Measurements from ENCODE around the gene NFAT5.

DNA sequence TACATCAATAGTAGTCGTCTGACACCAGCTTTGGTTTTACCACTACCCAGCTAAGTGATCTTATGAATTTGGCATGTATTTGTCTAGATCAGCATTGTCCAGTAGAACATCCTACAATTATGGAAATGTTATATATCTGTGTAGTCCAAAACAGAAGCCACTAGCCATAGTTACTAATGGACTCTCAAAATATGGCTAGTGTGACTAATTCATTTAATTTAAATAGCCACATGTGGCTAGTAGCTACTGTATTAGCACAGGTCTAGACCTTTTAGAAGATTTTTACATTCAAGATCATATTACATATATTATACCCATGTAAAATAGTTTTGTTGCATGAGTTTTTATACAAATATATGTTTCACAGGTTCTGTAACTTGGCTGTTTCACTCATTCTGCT, 27.0 kb upstream of the NFAT5 start:
- TF ChIP-seq YY1 (IDR thresholded peaks at IDR 0.05; ENCODE audit: insufficient read depth, insufficient read length) (no peak), ZNF274 (IDR thresholded peaks at IDR 0.05; ENCODE audit: low read depth, low read length) (no peak), SUZ12 (IDR thresholded peaks at IDR 0.05; ENCODE audit: extremely low read depth, insufficient read depth, insufficient read length) (no peak)

All from NT2/D1 (cell line).